Panc1 (cell line): Measurements from ENCODE around the gene DNAAF9.

Experiments
- TCF7L2 ChIP-seq: IDR thresholded peaks from 2 replicates; pipeline ENCODE4 v1.6.1; 2011; ENCODE audit warnings: mild to moderate bottlenecking, low read depth, low read length, inconsistent platforms
- TF ChIP-seq, protein P1 (sequence below): fragments of 450-650 bp; IDR thresholded peaks from 2 replicates; pipeline ENCODE4 v1.5.1; 2017; ENCODE audit warnings: mild to moderate bottlenecking
- TF ChIP-seq, protein P2 (sequence below), 2 experiments: IDR thresholded peaks; 2 replicates each; pipeline ENCODE4 v1.6.1; 2011 to 2012; ENCODE audit warnings: low read depth in 2 of 2, control low read depth in 1 of 2, low read length in 1 of 2, mild to moderate bottlenecking in 1 of 2, moderate library complexity in 1 of 2; ENCODE audit not compliant: insufficient read depth in 1 of 2

DNA sequence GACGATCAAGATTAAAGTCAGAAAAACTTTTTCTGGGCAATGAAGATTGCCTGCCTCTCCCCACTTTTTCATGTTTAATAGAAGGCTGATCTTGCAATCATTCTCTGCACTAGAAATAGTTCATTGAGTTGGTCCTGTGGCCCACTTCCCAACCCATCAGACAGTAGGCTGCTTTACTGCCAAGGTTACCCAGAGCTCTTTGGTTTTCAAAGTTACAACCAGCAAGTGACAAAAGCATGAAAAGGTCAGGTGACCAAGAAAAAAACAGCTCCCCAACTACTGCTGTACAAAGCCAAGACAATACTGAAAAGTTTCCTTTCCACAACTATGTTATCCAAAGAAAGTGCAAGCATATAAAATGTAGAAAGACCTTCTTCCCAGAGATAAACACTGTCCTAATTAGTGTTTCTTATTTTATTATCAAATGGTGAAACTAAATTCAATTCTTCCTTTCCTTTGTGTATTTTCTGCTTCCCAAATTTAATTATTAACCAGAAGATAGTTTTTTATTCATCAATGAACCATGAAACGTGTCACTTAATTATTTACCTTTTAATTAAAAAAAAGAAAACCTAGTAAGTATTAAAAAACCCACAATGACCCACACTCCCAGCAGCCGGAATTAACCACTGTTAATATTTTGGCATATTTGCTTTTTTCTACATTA is 16.6 kb downstream of the DNAAF9 start:
- TF ChIP-seq, protein P1, sequence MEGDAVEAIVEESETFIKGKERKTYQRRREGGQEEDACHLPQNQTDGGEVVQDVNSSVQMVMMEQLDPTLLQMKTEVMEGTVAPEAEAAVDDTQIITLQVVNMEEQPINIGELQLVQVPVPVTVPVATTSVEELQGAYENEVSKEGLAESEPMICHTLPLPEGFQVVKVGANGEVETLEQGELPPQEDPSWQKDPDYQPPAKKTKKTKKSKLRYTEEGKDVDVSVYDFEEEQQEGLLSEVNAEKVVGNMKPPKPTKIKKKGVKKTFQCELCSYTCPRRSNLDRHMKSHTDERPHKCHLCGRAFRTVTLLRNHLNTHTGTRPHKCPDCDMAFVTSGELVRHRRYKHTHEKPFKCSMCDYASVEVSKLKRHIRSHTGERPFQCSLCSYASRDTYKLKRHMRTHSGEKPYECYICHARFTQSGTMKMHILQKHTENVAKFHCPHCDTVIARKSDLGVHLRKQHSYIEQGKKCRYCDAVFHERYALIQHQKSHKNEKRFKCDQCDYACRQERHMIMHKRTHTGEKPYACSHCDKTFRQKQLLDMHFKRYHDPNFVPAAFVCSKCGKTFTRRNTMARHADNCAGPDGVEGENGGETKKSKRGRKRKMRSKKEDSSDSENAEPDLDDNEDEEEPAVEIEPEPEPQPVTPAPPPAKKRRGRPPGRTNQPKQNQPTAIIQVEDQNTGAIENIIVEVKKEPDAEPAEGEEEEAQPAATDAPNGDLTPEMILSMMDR, result no peak
- no peak for TF ChIP-seq TCF7L2
- TF ChIP-seq, protein P2, sequence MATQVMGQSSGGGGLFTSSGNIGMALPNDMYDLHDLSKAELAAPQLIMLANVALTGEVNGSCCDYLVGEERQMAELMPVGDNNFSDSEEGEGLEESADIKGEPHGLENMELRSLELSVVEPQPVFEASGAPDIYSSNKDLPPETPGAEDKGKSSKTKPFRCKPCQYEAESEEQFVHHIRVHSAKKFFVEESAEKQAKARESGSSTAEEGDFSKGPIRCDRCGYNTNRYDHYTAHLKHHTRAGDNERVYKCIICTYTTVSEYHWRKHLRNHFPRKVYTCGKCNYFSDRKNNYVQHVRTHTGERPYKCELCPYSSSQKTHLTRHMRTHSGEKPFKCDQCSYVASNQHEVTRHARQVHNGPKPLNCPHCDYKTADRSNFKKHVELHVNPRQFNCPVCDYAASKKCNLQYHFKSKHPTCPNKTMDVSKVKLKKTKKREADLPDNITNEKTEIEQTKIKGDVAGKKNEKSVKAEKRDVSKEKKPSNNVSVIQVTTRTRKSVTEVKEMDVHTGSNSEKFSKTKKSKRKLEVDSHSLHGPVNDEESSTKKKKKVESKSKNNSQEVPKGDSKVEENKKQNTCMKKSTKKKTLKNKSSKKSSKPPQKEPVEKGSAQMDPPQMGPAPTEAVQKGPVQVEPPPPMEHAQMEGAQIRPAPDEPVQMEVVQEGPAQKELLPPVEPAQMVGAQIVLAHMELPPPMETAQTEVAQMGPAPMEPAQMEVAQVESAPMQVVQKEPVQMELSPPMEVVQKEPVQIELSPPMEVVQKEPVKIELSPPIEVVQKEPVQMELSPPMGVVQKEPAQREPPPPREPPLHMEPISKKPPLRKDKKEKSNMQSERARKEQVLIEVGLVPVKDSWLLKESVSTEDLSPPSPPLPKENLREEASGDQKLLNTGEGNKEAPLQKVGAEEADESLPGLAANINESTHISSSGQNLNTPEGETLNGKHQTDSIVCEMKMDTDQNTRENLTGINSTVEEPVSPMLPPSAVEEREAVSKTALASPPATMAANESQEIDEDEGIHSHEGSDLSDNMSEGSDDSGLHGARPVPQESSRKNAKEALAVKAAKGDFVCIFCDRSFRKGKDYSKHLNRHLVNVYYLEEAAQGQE (IDR thresholded peaks at IDR 0.05; ENCODE audit: insufficient read depth in 1 of 2, low read depth in 2 of 2, low read length in 1 of 2), result no peak
